GM19468 (cell line): Measurements from ENCODE around the gene TRERF1.
"Not testable (repeated sequence)": the region's sequence is repeated elsewhere in the genome, so short reads cannot be mapped to it uniquely, and the experiment has no call there.

ENCODE experiments used
- ATAC-seq: cut with Tn5 transposase; IDR thresholded peaks from one replicate; pipeline ENCODE4 v1.9.1; 2021; ENCODE audit warnings: mild to moderate bottlenecking, moderate library complexity, moderate number of reproducible peaks; ENCODE audit not compliant: unreplicated experiment; ENCODE audit errors: extremely low read depth

The TRERF1 gene, protein sequence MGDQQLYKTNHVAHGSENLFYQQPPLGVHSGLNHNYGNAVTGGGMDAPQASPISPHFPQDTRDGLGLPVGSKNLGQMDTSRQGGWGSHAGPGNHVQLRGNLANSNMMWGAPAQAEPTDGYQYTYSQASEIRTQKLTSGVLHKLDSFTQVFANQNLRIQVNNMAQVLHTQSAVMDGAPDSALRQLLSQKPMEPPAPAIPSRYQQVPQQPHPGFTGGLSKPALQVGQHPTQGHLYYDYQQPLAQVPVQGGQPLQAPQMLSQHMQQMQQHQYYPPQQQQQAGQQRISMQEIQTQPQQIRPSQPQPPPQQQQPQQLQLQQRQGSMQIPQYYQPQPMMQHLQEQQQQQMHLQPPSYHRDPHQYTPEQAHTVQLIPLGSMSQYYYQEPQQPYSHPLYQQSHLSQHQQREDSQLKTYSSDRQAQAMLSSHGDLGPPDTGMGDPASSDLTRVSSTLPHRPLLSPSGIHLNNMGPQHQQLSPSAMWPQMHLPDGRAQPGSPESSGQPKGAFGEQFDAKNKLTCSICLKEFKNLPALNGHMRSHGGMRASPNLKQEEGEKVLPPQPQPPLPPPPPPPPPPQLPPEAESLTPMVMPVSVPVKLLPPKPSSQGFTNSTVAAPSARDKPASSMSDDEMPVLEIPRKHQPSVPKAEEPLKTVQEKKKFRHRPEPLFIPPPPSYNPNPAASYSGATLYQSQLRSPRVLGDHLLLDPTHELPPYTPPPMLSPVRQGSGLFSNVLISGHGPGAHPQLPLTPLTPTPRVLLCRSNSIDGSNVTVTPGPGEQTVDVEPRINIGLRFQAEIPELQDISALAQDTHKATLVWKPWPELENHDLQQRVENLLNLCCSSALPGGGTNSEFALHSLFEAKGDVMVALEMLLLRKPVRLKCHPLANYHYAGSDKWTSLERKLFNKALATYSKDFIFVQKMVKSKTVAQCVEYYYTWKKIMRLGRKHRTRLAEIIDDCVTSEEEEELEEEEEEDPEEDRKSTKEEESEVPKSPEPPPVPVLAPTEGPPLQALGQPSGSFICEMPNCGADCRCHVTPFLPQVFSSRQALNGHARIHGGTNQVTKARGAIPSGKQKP (N-terminal part only)

DNA sequence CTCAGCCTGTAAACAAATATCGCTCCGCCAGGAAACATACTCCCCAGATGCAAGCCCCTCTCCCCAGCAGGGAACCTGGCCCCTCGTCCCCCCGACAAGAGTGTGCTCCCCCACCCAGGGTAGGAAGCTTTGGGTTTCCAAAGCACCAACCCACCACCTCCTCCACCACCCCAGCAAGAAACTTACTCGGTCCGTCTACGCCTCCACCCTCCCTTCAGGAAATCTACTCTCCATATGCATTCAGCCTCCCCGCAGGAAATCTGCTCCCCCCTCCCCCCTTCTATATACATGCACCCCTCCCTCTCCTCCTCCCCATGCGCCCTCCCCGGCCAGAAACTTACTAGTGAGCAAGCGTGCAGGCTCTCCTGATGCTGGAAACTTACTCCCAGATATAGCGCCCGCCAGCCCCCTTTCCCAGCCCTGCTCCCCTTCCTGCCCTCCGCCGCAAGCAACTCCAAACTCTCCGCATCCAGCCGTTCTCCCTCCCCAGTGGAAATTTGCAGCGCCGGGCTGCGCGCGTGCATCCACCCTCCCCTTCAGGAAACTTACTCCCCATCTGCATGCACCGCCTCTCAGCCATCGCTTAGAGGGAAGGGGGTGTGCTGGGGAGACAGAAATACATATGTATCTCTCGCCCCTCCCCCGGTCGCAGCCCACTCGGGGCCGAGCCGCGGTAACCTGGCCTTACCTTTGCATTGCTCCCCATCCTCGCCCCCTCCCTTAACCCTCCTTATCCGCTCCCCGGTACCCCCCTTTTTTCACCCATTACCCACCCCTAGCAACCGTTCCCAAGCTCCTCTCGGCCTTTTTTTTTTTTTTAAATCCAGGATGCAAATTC is at the start of gene TRERF1:
Gene TRERF1, minus strand, starts transcription at position 594 of the 838 bp plus-strand sequence. CDS start 182,336 bp downstream, outside the sequence.
- no peak for ATAC-seq

DNA sequence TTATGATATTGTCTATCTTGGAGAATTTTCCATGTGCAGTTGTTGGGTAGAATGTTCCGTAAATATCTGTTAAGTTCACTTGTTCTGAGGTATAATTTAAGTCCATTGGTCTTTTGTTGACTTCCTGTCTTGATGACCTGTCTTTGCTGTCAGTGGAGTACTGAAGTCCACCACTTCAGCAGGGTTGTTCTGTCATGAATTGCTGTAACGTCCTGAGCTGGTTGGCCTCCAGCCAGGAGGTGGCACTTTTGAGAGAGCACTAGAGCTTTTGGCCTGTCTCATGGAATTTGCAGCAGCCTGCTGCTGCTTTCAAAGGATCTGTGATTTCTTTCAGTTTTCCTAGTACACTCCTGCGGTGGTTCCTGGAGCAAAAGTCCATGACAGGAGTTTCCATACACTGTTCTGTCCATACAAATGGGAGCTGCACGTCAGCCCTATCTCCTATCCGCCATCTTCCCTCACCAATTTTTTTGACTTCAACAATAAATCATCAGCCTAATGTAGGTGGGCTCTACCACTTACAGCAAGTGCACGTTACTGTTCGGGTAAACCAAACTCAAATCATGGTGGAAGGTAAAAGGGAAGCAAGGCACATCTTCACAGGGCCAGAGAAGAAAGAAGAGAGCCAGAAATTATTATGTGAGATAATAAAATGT is 46.9 kb upstream of the TRERF1 start:
- no peak for ATAC-seq

DNA sequence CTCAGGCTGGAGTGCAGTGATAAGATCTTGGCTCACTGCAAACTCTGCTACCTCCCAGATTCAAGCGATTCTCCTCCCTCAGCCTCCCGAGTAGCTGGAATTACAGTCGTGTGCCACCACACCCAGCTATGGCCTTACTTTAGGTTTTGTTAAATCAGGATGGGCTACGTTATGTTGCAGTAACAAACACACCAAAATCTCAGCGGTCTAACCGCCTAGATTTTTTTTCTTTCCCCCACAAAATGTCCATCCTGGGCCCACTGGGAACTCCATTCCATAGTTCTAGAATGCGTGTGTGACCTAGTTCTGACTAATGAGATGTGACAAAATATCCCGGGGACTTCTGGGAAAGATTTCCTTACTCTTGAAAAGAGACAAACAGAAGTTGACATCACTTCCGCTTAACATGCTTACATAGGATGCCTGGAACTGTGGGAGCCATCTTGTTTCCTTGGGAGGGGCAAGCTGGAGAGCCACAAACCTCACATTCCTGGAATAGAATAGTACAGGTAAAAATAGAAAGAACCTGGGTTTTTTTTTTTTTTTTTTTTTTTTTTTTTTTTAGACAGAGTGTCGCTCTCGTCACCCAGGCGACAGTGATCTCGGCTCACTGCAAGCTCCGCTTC is 42.3 kb upstream of the TRERF1 start:
- no peak for ATAC-seq

DNA sequence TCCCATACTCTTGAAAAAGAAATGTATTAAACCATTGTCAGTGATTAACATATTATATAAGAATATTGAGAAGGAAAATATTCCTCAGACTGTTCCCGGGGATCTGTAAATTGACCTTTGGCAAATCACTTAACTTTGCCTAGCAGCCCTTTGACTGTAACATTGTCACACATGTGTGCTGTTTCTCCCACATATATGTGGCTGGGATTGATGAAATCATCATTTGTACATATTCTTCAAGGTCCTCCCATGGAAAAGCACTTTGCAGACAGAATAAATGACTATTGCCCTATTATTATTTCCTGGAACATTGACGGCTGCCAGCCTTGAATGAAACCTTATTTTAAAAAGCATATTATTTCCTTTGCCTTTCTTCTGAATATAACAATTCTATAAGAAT is 36.4 kb upstream of the TRERF1 start:
- no peak for ATAC-seq

DNA sequence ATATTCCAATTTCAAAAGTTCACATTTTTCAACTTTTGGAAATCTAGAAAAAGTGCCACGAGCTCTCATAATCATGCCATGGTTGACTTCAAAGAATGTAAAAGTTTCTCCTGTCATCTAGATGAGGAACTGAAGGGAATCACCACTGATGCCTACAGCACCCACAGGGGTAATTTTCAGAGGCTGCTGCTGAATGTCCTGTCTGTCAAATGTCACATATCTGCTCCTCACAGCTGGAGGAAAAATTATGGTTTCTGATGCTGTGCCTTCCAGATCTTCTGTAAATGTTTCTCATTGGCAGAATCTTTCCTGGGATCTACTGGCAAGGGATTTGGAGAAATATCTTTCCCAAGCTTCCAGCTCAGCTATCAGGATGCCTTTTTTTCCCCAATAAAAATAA is 32.5 kb upstream of the TRERF1 start:
- no peak for ATAC-seq

DNA sequence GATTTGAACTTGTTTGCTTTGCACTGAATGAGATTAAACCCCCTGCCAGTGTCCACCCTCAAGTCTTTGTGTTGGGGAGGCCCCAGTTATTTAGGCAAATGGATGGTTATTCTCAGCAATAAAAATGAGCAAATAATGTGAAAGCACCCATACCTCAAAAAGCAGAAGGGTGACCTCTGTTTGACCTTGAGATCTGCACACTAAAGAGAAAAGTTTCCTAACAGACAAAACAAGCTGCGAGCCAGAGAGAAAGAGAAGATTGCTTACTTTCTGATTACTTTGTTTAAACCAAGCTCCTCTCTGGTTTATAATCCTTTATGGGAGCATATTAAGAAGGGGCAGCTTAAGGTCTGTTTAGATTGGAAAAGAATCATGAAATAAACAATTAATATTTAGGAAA is 30.4 kb upstream of the TRERF1 start:
- ATAC-seq = no peak

DNA sequence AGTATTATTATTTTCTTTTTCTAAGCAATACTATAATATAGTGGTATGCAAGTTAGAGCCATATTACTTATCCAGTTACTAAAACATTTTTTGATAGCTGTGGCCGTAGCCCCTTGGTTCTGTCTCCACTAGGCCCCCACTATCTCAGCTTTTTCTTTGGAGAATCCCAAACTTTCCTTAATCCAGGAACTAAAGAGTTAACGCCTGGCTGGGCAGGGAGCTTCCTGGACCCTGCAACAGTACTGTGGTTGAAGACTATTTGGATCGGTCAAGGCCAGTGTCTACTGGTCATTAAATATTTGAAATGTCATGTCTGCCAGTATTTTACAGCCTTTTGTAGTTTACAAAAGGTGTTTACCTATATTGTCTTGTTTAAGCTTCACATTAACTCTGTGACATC is 20.0 kb upstream of the TRERF1 start:
- ATAC-seq = no peak

DNA sequence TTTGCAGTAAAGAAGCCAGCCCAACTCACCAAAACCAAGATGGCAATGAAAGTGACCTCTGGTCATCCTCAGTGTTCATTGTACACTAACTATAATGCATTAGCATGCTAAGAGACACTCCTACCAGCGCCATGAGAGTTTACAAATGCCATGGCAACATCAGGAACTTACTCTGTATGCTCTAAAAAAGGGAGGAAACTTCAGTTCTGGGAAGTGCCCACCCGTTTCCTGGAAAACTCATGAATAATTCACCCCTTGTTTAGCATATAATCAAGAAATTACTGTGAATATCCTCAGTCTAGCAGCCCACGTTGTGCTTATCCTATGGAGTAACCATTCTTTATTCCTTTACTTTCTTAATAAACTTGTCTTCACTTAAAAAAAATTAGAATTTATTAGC is 19.4 kb upstream of the TRERF1 start:
- ATAC-seq = no peak

DNA sequence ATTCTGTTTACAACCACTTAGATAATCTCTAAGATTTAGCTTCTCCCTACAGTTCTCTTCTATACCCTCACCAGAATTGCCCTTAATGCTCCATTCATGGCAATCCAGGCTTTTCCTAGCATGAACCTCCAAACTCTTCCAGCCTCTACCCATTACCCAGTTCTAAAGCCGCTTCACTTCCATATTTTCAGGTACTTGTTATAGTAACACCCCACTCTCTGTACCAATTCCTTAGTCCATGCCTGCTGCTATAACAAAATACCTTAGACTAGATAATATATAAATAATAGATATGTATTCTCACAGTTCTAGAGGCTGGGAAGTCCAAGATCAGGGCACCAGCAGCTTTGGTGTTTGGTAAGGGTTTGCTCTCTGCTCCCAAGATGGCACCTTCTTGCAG is 16.5 kb upstream of the TRERF1 start:
- no peak for ATAC-seq

DNA sequence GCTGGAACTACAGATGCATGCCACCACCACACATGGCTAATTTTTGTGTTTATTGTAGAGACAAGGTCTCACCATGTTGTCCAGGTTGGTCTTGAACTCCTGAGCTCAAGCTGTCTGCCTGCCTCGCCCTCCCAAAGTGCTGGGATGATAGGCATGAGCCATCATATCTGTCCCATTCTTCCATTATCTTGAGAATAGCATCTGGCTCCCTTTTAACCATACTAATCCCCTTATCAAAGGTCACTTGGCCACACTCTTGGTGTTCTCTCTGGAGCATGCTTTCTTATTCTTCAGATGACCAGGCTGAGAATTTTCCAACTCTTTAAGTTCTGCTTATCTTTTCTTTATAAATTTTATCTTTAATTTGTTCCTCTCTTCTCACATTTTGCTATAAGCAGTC is 15.9 kb upstream of the TRERF1 start:
- no peak for ATAC-seq

DNA sequence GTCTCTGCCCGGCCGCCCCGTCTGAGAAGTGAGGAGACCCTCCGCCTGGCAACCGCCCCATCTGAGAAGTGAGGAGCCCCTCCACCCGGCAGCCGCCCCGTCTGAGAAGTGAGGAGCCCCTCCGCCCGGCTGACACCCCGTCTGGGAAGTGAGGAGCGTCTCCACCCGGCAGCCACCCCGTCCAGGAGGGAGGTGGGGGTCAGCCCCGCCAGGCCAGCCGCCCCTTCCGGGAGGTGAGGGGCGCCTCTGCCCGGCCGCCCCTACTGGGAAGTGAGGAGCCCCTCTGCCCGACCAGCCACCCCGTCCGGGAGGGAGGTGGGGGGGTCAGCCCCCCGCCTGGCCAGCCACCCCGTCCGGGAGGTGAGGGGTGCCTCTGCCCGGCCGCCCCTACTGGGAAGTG is 14.7 kb upstream of the TRERF1 start:
- not testable (repeated sequence) for ATAC-seq

DNA sequence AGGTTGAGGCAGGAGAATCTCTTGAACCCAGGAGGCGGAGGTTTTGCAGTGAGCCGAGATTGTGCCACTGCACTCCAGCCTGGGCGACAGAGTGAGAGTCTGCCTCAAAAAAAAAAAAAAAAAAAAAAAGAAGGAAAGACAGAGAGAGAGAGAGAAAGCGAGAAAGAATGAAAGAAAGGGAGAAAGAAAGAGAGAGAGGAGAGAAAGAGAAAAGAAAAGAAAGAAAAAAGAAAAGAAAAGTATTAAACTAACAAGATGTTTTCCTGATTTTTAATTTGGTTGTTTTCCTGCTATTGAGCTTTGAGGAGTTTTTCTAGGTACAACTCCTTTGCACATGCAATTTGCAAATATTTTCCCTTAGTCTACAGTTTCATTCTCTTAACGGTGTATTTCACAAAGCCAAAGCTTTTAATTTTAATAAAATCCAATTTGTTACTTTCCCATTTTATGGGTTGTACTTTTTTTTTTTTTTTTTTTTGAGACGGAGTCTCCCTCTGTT is 10.8 kb upstream of the TRERF1 start:
- ATAC-seq = no peak

DNA sequence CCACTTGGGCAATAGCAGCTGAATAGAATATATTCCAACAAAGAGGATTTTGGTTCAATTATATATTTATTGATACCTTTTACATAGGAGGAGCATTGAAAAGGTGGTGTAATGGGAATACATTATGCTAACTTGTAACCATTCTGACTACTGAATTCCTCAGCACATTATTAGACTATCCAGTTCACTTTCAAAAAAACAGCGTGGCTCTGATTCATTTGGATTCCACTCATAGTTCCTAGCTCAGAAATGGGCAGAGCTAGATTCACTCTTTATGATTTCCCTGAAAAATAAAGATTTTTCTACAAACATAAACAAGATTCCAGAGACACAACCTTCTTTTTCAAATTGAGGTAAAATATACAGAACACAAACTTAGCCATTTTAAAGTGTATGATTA is 9.2 kb upstream of the TRERF1 start:
- no peak for ATAC-seq

DNA sequence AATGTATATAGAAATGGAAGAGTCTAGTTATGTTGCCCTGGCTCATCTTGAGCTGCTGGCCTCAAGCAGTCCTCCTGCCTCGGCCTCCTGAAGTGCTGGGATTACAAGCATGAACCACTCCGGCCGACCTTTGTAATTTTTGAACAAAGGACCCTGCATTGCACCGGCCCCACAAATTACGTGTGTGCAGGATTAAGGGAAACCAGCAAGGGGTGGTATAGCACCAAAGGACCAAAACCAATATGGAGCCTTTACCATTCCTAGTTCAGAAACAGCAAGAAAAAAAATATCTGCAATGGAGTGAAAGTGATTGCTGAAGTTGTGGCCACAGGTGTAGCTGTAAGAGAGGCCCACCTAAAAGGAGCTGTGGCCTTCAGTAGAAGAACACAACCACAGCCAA is 8.2 kb upstream of the TRERF1 start:
- ATAC-seq = no peak

DNA sequence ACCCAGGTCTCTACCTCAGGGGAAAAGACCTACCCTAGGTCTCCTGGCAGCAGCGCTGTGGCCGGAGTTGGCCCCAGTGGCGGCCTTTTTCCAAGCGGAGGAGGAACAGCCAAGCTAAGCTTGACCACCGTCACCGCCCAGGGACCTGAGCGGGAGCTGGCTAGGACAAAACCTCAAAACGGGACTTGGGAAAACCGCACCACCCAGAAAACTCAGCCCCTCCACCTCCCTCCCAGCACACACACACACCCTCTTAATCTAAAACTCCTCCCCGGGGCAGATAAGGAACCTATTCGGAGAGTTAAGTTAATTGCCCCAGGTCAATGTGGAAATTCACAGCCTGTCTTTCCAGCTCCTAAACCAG is 2.7 kb upstream of the TRERF1 start:
- ATAC-seq = no peak

DNA sequence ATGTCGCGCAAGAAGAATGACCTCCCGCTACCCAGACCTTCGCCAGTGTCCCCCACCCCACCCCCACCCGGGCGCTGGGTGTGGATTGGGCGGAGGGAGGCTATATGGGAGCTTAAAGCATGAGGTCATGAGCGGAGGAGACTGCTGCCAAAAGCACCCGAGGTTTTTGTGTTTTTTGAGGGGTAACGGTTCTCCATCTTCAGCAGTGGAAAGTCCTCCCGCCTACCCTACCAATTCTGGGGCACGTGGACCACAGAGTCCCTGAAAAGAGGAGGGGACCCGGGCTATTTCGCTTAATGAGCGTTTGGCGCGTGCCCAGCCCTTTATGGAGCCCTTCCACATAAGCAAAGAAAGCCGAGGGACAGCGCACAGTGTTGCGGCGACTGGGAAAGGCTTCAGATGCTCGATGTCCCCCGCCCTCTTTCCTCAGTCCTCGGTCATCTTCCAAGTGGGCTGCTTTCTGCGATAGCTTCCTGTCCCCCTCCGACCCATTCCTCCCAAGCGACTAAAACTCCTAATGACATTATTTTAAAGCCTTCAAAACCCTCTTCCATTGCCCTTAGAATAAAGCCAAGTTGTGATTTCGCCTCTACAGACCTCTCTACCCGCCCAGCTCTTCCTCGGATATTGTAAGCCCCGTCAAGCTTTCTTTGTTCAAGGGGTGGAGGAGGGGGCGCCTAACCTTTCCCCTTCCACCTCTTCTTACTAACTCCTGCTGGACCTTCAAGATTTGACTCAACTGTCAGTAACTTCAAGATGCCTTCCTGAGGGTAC is 2.1 kb upstream of the TRERF1 start:
- ATAC-seq = no peak

DNA sequence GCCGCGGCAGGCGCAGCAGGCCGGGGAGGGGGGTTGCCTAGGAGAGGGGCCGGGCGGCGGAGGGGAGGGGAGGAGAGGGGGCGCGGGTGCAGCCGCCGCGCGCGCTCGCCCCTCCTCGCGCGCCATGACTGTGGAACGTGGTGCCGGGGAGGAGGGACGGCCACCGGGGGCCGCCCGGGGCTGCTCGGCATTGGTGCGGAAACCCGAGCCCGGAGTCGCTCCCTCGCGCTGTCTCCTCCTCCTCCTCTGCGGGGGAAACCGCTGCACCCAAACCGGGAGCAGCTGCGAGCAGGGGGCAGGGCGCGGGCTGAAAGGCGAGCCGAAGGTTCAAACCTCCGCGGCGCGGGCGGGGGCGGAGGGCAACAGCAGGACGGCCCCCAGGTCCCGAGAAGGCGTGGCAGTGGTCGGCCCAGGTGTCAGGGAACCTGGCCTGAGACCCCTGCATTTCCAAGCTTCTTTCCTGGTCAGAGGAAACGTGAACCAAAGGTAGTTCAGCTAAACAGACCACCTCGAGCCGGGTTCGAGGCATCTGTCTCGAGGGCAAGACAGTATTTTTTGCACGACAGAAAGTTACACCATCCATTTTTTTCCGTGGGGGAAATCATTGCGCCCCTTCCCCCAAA is 1.4 kb upstream of the TRERF1 start:
- no peak for ATAC-seq
